T follicular helper cell (primary cell): Measurements from ENCODE around the gene NUDT2.

Experiments
- DNase-seq: peaks from one replicate; pipeline ENCODE4 v3.0.0-alpha.2; 2020; ENCODE audit warnings: low read depth

The NUDT2 gene

DNA sequence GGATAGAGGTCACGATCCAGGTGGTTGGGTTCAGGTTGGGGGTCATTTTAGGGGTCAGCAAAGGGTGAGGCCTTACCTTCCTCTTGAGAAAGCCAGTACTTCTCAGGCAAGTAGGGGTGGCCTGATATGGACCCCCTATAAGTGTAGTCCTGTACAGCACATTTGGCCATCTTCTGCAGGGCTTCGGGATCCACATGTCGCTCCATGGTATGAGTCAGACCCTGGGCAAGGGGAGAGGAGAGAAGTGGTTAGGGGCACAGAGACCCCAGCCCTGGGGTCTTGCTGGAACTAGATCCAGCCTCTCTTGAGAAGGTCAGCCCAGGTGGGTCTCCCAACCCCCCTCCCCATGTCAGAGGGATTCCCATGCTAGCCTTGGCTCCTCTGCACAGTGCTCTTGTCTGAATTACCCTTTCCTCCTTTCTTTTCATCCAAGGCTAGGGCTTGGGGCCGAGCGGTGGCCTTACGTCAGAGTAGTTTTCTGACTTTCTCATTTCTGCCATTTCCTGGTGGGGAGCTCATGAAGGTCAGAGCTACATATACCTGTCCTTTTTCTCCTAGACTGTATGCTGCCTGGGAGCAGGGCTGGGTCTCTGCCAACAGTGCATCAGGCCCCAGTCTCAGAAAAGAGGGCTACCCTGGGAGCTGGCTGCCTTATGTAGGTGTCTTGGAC lies 56.3 kb downstream of the NUDT2 start:
- DNase-seq, result no peak

- no peak for DNase-seq
Measured at GRCh38 chr9:34386656-34387055, 57.3 kb downstream of the NUDT2 start.

- DNase-seq, result no peak
Measured at GRCh38 chr9:34387239-34387638, 57.9 kb downstream of the NUDT2 start.

DNA sequence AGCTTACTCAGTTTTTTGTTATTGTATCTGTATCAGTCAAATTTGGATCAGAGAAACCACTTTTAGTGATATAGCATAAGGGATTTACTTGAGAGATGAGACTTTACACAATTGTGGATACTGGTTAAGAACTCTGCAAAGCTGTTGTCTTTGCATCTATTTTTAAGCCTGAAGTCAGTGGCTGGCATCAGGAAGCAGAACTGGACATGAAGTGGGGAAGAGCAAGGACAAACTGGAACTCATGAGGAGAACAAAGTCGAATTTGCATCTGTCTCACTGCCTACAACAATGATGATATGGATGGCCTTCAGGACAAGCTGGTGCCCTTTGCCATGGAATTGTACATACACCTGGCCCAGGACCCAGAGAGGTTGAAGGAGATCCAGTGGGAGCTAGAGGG lies 63.1 kb downstream of the NUDT2 start:
- no peak for DNase-seq
